Measurements from ENCODE around the gene APBA2.
"Not testable (repeated sequence)": the region's sequence is repeated elsewhere in the genome, so short reads cannot be mapped to it uniquely, and the experiment has no call there.

APBA2 gene

DNA sequence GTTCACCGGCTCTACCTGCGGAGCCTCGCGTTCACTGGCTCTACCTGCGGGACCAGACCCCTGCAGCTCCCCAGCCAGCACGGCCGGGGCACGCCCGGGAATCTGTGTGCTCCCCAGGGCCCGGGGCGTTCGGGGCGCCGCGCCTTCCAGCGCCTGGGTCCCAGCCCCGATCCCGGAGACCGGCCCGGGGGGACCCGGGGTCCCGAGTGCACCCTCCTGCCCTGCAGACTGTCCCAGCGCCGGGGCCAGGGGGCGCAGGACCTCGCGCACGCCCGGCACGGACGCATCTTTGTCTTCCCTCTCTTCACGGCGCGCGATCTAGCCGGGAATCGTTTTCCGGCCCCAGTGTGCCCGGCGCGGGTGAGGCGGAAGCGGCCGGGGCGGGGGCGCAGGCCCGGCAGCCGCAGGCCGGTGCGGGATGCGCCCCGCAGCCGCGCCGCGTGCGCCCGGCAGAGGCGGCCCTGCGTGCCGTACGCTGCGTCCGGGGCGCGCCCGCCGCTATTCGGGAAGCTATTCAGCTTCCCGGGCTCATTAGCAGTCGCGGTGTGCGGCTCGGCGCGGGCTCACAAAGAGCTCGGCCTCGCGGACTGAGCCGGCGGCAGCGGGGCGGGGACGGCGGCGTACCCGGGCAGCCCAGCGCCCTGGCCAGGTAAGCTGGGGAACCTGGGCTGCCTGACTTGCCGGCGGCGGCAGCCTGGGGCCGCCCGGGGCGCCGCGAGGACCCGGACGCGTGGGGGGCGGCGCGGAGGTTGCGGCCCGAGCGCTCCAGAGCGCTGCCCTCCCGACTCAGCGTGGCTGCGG is at the start of gene APBA2:
APBA2 (plus strand) TSS at position 345 of the 801 bp plus-strand sequence. CDS start 167,911 bp downstream, outside the sequence.
- DNase-seq (ENCODE audit: low read depth in 2 of 2) = no peak

DNA sequence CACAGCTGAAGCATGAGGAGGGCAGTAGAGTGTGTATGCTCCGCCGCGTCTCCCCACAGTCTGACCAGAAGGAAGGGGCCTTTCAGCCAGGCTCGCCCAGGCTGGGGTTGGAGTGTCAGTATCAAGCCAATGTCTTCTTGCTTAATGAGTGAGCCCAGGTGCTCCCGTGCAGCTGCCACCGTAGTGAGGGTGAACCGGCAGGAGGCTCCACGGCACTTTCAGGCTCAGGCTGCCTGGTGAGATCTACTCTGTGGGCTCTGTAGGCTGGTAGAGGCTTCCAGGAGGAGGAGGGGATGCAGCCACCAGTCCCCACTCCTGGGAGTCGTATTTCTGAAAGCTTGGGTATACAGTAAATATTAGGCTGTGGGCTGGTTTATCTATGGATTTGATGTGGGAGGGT is 45.5 kb upstream of the APBA2 start:
- DNase-seq (ENCODE audit: low read depth in 2 of 2) = not testable (repeated sequence)

DNA sequence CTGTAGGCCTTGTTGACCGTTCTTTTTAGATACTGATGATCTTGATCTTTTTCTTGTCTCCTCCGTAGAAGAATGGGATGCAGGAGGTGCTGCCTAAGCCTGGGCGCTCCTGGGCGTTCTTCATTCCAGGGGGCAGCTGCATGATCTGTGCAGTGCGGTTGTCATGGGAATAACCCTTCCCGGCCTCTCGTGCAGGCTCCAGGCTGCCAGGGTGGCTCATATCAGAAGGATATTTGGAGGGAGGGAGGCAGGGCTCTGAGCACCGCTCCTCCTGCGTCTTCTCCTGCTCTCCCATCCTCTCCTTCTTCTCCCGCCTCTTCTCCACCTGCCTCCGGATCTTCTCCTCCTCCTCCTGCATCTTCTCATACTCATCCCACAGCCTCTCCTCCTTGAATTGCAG is 43.6 kb upstream of the APBA2 start:
- not testable (repeated sequence) for DNase-seq (ENCODE audit: low read depth in 2 of 2)

DNA sequence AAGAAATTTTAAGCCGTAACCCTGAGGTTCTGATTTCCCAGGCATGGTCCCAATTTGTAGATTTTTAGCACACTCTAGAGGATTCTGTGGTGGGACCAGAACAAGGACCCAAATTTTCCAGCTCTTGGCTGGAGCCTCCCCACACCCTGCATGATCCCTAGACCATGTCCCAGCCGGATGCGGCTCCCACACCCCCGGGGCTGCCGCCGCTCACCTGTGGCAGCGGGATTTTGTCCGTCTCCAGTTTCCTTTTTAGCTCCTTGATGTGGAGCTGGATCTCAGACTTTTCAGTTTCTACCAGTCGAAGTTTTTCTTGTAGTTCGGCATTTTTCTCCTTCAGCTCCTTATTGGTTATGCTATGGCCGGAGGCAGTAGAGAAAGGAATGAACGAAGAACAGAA is 42.3 kb upstream of the APBA2 start:
- DNase-seq (ENCODE audit: low read depth in 2 of 2) = not testable (repeated sequence)

DNA sequence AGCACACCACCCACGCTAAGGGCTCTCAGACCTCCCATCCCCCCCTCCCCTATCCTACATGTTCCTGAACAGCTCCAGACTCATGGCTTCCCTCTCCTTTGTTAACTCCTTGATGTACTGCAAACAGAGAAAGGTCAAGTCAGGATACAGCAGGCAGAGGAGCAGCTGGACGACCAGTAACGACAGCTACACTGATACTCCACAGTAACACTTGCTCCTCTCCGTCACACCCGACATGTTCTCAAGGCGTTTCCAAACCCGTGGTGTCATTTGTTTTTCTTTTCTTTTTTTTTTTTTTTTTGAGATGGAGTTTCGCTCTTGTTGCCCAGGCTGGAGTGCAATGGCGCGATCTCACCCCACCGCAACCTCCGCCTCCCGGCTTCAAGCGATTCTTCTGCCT is 41.6 kb upstream of the APBA2 start:
- DNase-seq (ENCODE audit: low read depth in 2 of 2) = not testable (repeated sequence)

DNA sequence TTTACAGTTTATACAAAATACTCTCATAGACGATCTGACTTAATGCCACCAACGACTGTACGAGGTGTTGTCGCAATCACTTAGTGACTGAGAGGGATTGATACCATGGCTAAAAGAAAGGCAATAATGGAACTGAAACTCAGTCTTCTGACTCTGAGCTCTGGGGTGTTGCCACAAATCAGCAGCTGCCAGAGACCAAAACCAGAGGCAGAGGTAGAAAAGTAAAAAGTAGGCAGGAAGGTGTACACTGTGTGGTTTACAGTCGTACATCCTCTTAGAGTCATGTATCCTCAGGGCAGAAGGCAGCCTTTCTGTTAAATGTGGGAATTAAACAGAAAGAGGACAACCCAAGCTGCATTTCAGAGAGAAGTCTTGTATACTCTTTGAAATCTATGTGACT is 38.5 kb upstream of the APBA2 start:
- DNase-seq (ENCODE audit: low read depth in 2 of 2) = not testable (repeated sequence)

DNA sequence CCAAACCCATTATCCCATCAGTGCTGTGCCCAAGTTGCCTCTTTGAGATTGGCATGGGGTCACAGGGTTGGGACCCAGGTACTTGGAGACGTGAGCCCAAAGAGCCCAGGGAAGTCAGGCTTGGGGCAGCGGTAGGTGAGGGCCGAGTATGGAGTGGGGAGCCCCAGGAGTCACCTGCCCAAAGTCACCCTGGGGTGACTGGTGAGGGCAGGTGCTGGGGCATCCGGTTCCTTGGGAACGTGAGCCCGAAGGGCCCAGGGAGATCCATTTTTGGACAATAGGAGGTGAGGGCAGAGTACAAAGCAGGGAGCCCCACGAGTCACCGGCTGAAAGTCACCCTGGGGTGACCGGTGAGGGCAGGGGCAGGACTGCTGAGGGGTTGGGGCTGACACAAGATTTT is 37.8 kb upstream of the APBA2 start:
- not testable (repeated sequence) for DNase-seq (ENCODE audit: low read depth in 2 of 2)

DNA sequence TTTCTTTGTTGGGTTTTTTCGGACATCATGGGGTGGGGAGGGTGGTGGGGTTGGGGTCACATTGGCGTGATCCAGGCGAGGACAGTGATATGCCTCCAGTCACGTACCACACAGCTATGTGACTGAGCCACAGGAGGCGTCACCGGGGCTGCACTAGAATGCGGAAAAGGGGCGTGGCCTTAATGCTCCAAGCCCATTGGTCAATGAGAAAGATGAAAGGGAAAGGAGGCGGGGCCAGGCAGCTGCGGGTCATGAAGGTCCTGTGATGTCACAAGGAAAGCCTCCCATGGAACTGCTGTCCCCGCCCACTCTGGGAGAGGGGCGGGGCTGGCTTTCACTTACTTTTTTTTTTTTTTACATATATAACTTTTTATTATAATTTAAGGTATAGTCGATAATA is 37.3 kb upstream of the APBA2 start, which contains the start of gene GOLGA6L7:
GOLGA6L7 (minus strand) TSS at position 124 of the 400 bp plus-strand sequence; CDS start at position 29, 95 bp downstream.
- not testable (repeated sequence) for DNase-seq (ENCODE audit: low read depth in 2 of 2)

DNA sequence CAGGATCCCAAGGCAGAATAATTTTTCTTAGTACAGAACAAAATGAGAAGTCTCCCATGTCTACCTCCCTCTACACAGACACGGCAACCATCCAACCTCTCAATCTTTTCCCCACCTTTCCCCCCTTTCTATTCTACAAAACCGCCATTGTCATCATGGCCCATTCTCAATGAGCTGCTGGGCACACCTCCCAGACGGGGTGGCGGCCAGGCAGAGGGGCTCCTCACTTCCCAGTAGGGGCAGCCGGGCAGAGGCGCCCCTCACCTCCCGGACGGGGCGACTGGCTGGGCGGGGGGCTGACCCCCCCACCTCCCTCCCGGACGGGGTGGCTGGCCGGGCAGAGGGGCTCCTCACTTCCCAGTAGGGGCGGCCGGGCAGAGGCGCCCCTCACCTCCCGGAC is 36.5 kb upstream of the APBA2 start:
- not testable (repeated sequence) for DNase-seq (ENCODE audit: low read depth in 2 of 2)

DNA sequence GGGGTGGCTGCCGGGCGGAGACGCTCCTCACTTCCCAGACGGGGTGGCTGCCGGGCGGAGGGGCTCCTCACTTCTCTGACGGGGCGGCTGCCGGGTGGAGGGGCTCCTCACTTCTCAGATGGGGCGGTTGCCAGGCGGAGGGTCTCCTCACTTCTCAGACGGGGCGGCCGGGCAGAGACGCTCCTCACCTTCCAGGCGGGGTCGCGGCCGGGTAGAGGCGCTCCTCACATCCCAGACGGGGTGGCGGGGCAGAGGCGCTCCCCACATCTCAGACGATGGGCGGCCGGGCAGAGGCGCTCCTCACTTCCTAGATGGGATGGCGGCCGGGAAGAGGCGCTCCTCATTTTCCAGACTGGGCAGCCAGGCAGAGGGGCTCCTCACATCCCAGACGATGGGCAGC is 36.0 kb upstream of the APBA2 start:
- DNase-seq (ENCODE audit: low read depth in 2 of 2) = not testable (repeated sequence)

DNA sequence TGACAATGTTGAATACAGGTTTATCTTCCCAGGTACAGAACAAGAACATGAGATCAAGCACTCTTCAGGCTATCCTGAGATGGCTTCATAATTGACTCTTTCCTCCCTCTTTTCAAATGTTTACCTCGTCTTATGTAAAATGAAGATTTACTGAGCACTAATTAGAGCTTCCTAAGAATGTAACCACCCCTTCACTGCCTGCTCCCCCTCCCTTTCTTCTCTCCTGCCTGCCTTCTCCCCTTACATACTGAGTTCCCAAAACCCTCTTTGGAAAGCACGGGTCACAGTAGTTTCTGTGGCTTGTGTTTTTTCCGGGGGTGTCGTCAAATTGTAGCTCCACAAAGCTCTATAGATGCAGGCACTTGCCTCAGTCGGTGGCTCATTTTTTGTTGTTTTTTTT is 32.1 kb upstream of the APBA2 start:
- not testable (repeated sequence) for DNase-seq (ENCODE audit: low read depth in 2 of 2)

DNA sequence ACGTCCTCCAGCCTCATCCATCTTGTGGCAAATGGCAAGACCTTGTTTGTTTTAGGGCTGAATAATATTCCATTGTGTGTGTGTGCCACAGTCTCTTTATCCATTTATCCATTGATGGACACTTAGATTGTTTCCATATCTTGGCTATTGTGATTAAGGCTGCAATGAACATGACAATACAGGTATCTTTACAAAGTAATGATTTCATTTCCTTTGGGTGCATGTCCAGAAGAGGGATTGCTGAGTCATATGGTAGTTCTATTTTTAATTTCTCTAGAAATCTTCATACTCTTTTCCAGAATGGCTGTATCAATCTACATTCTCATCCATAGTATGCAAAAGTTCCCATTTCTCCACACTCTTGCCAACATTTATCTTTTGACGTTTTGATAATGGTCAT is 31.2 kb upstream of the APBA2 start:
- DNase-seq (ENCODE audit: low read depth in 2 of 2) = not testable (repeated sequence)

DNA sequence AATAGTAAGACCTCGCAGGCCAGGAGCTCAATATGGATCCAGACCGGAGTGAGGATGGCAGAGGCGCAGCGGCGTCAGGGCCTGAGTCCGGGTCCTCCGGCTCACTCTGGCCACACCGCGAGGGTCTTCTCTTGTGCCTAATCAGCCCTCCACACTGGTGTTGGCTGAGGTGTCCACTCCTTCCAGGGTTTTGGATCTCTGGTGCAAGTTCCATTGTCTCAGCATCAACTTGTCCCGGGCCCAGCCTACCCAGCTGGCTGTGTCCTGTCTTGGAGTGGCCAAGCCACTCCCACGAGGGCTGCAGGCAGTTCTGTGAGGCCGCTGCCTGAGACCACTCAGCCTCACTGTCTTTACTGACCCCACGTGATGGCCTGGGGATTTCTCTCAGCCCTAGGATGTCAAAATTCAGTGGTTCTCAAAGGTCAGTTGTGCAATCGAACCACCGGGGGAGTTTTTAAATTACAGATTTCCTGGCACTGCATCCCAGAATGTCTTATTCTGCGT is 24.7 kb upstream of the APBA2 start:
- no peak for DNase-seq (ENCODE audit: low read depth in 2 of 2)

DNA sequence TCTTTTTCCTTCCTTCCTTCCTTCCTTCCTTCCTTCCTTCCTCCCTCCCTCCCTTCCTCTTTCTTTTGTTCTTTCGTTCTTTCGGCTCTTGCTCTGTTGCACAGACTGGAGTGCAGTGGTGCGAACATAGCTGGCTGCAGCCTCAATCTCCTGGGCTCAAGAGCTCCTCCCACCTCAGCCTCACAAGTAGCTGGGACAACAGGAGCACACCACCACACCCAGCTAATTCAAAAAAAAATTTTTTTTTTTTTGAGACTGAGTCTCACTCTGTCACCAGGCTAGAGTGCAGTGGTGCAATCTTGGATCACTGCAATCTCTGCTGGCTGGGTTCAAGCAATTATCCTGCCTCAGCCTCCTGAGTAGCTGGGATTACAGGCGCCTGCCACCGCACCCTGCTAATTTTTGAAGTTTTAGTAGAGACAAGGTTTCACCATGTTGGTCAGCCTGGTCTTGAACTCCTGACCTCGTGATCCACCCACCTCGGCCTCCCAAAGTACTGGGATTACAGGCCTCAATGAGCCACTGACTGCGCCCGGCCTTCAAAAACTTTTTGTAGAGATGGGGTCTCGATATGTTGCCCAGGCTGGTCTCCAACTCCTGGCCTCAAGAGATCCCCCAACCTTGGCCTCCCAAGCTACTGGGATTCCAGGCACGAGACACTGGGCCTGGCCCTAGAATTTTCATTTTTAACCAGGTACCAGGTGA is 24.0 kb upstream of the APBA2 start:
- DNase-seq (ENCODE audit: low read depth in 2 of 2) = not testable (repeated sequence)

DNA sequence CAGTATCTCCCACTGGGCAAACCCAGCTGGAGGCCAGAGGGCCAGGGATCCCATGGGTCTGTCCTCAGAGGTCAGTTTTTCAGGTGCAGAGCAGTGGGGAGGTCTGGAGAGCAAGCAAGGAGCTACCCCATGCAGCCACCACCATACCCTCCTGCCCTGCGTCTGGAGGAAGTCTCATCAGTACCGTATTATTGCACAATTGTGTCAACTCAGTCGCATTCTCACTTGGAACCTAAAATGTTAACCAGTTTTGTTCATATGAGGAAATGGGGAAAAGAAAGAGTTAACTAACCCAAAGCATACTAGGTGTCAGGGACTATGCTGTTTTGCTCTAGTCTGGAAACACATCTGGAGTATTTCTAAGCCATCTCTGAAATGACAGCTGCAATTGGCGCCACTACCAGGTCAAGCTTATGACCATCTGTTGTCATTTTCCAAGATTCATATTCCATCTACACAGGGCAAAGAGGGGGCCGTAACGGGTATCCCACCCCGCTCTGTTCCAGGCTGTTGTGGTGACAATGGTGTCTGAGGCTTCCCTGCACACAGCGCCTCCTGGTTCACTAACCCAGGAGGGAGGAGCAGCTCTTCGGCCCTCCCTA is 16.9 kb upstream of the APBA2 start:
- no peak for DNase-seq (ENCODE audit: low read depth in 2 of 2)

DNA sequence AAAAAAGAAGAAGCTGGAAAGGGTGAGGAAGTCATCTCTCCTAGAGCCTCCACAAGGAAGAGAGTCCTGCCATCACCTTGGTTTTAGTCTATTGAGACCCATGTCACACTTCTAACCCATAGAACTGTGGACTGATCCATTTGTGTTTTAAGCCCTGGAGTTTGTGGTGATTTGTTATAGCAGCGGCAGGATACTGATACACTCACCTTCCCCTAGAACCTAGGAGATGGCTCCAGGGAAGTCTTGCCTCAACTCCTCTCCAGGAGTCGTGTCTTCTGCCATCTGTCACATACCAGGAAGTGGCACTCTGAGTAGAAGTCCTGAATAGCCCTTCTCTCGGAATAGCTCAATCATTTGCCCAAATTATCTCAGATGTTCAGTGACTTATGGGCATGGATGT is 14.6 kb upstream of the APBA2 start:
- no peak for DNase-seq (ENCODE audit: low read depth in 2 of 2)

DNA sequence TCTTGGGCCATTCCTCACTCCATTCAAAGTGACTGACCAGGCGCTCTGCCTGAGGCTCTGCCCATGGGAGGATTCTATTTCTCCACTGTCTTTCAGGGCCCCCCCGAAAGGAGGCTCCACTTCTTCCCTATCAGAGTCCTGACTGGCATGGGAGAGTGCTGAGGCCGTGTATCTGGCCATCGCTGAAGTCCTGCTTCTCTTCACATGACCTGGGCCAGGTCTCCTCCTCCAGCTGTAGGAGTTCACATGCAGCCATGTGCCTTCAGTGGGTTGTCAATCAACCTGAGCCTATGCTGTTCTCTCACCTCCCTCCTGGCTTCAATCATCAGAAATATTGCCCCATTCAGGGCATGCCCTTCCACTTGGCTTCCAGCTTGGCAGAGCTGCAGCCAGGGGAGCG is 12.8 kb upstream of the APBA2 start:
- no peak for DNase-seq (ENCODE audit: low read depth in 2 of 2)

DNA sequence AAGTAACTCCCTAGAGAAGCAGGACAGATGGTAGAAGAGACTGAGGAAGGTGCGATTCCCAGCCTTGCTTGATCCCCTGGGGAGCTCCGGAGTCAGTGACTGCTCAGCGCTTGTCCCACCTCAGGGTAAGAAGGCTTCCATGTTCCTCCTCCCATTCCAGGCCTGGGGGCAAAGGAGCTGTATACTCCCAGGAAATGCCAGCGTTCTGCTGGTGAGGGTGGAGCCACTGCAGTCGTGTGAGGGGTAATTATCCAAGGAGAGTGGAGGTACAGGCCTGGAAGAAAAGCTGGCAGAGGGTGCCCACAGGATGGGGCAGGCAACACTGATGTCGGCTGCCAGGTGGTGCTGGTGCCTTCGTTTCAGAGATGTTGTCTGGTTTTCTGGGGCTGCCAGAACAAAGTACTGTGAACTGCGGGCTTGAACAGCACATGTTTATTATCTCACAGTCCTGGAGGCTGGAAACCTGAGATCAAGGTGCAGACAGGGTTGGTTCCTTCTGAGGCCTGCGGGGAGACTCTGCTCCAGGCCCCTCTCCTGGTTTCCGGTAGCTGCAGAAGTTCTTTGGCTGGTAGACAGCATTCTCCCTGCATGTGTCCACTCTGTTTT is 12.1 kb upstream of the APBA2 start:
- no peak for DNase-seq (ENCODE audit: low read depth in 2 of 2)

DNA sequence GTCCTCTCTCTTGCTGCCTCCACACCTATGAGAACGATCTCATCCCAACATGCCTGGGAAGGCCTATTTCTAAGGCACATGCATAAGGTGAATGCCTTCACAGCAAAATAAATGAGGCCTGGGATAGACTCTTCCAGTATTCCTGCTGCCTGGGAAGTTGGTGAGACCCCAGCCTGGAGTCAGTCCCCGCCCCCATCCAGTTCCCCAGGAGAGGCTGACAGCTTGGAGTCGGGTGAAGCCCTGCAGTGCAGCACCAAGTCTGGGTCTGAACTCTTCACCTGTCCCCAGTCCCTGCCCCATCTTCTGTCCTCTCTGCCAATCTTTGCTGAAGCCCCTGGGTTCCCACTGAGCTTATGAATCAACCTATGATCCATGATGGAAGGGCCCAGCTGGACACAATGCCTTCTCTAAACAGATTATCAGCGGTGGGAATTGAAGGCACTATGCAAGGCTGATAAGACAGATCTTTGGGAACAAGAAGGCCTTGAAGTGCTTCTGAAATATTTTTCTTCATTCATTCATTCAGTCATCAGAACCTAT is 10.2 kb upstream of the APBA2 start:
- DNase-seq (ENCODE audit: low read depth in 2 of 2) = no peak

DNA sequence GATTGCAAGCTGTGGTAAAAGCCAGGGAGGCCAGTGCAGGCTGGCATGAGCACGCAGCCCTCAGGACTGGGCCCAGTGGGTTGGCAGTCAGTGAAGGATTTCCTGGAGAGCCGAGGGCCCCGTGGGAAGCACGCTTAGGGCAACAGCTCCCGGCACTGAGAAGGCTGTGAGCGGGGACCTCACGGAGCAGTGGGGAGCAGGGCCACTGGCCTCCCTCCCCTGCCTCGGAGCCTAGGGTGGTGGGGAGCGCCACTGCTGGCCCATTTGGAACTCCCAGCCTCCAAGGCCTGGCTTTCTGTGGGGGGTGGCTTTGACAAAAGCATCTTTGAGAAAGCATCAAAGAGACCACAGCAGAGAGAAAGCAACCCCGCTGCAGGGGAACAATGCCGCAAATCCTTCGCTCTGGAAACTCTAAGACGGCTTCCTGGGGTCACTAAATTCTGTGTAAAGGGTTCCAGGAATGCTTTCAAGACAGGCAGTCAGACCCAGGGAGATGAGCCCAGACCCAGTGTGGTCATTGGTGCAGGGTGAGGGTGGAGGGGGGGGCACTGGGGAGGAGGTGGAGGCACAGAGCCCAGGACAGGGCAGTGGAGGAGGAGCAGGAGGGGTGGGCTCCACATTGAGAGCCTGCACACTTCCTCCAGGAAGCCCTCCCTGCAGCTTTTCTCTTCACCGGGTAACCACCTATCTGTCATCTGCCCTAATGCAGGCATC is 9.5 kb upstream of the APBA2 start:
- no peak for DNase-seq (ENCODE audit: low read depth in 2 of 2)

DNA sequence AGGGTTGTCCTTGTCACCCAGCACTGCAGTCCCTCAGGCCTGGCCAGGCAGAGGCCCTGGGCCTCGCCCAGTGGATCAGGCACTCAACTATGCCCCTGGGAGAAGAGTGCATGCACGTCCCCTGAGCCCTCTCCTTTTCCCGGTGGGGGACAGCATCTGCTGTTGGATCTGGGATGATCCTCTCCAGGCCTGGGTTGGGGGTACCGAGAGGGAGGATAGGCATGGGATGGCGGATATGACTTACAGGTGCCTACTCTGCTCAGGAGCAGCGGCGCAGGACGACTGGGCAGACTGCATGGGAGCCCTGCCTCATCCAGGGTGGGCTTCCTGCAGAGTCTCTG is 9.0 kb upstream of the APBA2 start:
- no peak for DNase-seq (ENCODE audit: low read depth in 2 of 2)

All from stimulated activated CD4-positive, alpha-beta T cell treated with anti-CD3 and anti-CD28 coated beads, Interleukin-1b, Interleukin-23, amount 100 ng/mL, for 1 hour (primary cell).